Activated naive CD8-positive, alpha-beta T cell treated with anti-CD3 and anti-CD28 coated beads, Interleukin-2, amount 10 ng/mL, durations not matched to agents 7 days and 5 days (primary cell): Measurements from ENCODE around the gene LRRC61. TPM values are rescaled to one million over a fixed set of nuclear protein-coding genes. Genes with fewer than 3 reads are reported as not detected.

Experiments
- ATAC-seq: fragments of 150-1000 bp; cut with Tn5 transposase; one replicate; pipeline ENCODE4 v1.10.0; 2021; ENCODE audit warnings: low read depth, moderate library complexity
- POLR2A ChIA-PET: fragments of 350-600 bp; sonication (Branson Sonifier 250); formaldehyde crosslinking; loops from one replicate; lab custom pipeline; 2021; ENCODE audit warnings: antibody characterized with exemption; lab: Charles Lee
- DNase-seq: peaks from one replicate; pipeline ENCODE4 v3.0.0; 2021
- H3K27ac Mint-ChIP-seq: one replicate; pipeline ENCODE4 v1.8.0; 2022; ENCODE audit warnings: mild to moderate bottlenecking, mixed read lengths
- H3K27me3 Mint-ChIP-seq: one replicate; pipeline ENCODE4 v1.8.0; 2022; ENCODE audit warnings: mild to moderate bottlenecking, moderate library complexity, mixed read lengths
- H3K36me3 Mint-ChIP-seq: one replicate; pipeline ENCODE4 v1.8.0; 2021; ENCODE audit warnings: mild to moderate bottlenecking, mixed read lengths
- H3K4me1 Mint-ChIP-seq: one replicate; pipeline ENCODE4 v1.8.0; 2021; ENCODE audit warnings: mixed read lengths
- H3K4me3 Mint-ChIP-seq: one replicate; pipeline ENCODE4 v1.8.0; 2022; ENCODE audit warnings: mild to moderate bottlenecking, moderate library complexity, mixed read lengths
- H3K9me3 Mint-ChIP-seq: one replicate; pipeline ENCODE4 v1.8.0; 2021; ENCODE audit warnings: mixed read lengths
- total RNA-seq, 2 experiments: library from RNA; stranded (reverse); gene quantifications; one replicate each; pipeline ENCODE4 v1.2.3, GENCODE V29; 2021

Gene LRRC61
- total RNA-seq, 2 experiments from 2014 or later, result 16.6 to 17.2 TPM

DNA sequence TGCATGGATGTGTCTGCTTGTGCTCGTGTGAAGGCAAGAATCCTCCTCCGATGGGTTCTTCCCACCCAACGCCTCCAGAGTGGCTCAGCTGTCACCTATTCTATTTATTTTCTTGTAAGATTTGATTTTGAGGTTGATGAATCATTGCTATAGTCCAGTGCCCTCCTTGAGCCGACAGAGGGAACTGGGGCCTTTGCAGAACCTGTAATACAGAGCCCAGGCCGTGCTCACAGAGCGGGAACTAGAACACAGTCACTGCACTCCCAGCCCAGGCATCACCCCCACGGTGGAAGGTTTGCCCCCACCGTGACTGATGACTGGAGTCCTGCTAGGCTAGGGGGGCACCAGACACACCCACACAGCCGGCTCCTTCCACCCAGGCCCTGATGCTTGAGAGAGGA is 16.3 kb downstream of the LRRC61 start:
- DNase-seq (no peak), ATAC-seq (no peak)
- peaks cover 2% of the 10 kb centered on the region for H3K4me1 Mint-ChIP-seq
- H3K4me3 Mint-ChIP-seq, result no peak overlapping the region
- no peaks in the 10 kb centered on the region for H3K9me3 Mint-ChIP-seq
- peaks cover 3% of the 10 kb centered on the region for H3K36me3 Mint-ChIP-seq
- POLR2A ChIA-PET, result interaction anchor here (1.3 kb wide), 1 partner anchor 30 kb away, joined by 3 read pairs; the partner anchor contains the start of gene REPIN1
- H3K27ac Mint-ChIP-seq, result no peak overlapping the region
- peaks cover 28% of the 10 kb centered on the region for H3K27me3 Mint-ChIP-seq

GRCh38 chr7:150340024-150340749 is 17.0 kb downstream of the LRRC61 start:
- Mint-ChIP-seq H3K4me3 (no peak overlapping the region), H3K4me1 (peaks cover 2% of the 10 kb centered on the region), H3K27ac (no peak overlapping the region), H3K9me3 (no peaks in the 10 kb centered on the region), H3K27me3 (peaks cover 28% of the 10 kb centered on the region), H3K36me3 (peaks cover 3% of the 10 kb centered on the region)
- POLR2A ChIA-PET, result interaction anchor here (0.9 to 1.3 kb wide), 2 partner anchors 29 to 93 kb away, joined by 3 read pairs; partner anchors contain the start of gene REPIN1
- no peak for DNase-seq
- peak; percentile 56 for ATAC-seq

- POLR2A ChIA-PET, result interaction anchor here (0.6 to 0.9 kb wide), 2 partner anchors 92 to 443 kb away, joined by 3 read pairs; no protein-coding TSS in a partner anchor
- Mint-ChIP-seq H3K4me3 (no peak overlapping the region), H3K36me3 (peaks cover 3% of the 10 kb centered on the region), H3K27ac (no peak overlapping the region), H3K4me1 (peaks cover 2% of the 10 kb centered on the region), H3K27me3 (peaks cover 28% of the 10 kb centered on the region), H3K9me3 (no peaks in the 10 kb centered on the region)
- peak; percentile 15 for DNase-seq
- ATAC-seq, result no peak
Observed at GRCh38 chr7:150340875-150341262, 17.7 kb downstream of the LRRC61 start.

GRCh38 chr7:150341263-150342120 is 18.3 kb downstream of the LRRC61 start, which contains the start of gene RARRES2:
Gene RARRES2, minus strand, starts transcription at chr7:150341629. Its CDS starts 1,020 bp downstream, at chr7:150340609.
- peaks cover 32% of the 10 kb centered on the region for H3K27me3 Mint-ChIP-seq
- ATAC-seq (no peak), DNase-seq (peak; percentile 20)
- H3K4me3 Mint-ChIP-seq, result no peak within 1 kb of the TSS
- peaks cover 3% of the 10 kb centered on the region for H3K36me3 Mint-ChIP-seq
- POLR2A ChIA-PET, result interaction anchor here (0.6 kb wide), 1 partner anchor 442 kb away, joined by 3 read pairs; no protein-coding TSS in a partner anchor
- H3K27ac Mint-ChIP-seq, result peak within 1 kb of the TSS; percentile 24
- peaks cover 2% of the 10 kb centered on the region for H3K4me1 Mint-ChIP-seq
- H3K9me3 Mint-ChIP-seq, result no peaks in the 10 kb centered on the region

- DNase-seq (peak; percentile 7), ATAC-seq (no peak)
- H3K27ac Mint-ChIP-seq, result peak overlapping the region; percentile 24
- H3K4me1 Mint-ChIP-seq, result peaks cover 2% of the 10 kb centered on the region
- no peaks in the 10 kb centered on the region for H3K9me3 Mint-ChIP-seq
- H3K4me3 Mint-ChIP-seq, result no peak overlapping the region
- H3K36me3 Mint-ChIP-seq, result peaks cover 3% of the 10 kb centered on the region
- H3K27me3 Mint-ChIP-seq, result peaks cover 35% of the 10 kb centered on the region
- POLR2A ChIA-PET, result no interaction called here
Observed at GRCh38 chr7:150342121-150342408, 18.9 kb downstream of the LRRC61 start.

DNA sequence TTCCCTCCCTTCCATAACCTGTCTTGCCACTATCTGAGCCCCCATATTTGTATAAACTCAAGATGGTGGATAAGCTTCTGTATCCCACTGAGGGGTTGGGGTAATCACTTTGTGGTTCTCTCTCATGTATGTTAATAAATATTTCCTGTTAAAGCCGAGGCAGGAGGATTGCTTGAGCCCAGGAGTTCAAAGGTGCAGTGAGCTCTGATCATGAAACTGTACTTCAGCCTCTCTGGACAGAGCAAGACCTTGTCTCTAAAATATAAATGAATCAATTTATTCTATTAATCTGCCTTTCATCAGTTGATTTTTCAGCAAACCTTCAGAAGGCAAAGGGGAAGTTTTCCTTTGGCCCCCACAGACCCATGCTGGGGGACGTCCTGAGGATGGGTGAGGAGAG is 20.1 kb downstream of the LRRC61 start:
- Mint-ChIP-seq H3K4me3 (no peak overlapping the region), H3K4me1 (peaks cover 2% of the 10 kb centered on the region), H3K27ac (no peak overlapping the region), H3K36me3 (no peaks in the 10 kb centered on the region), H3K9me3 (no peaks in the 10 kb centered on the region), H3K27me3 (peaks cover 35% of the 10 kb centered on the region)
- POLR2A ChIA-PET, result no interaction called here
- DNase-seq, result no peak
- ATAC-seq, result no peak

GRCh38 chr7:150344299-150344698 is 21.1 kb downstream of the LRRC61 start:
- H3K4me3 Mint-ChIP-seq, result no peak overlapping the region
- POLR2A ChIA-PET, result no interaction called here
- no peak overlapping the region for H3K27ac Mint-ChIP-seq
- peaks cover 2% of the 10 kb centered on the region for H3K4me1 Mint-ChIP-seq
- H3K36me3 Mint-ChIP-seq, result no peaks in the 10 kb centered on the region
- DNase-seq (no peak), ATAC-seq (no peak)
- H3K9me3 Mint-ChIP-seq, result no peaks in the 10 kb centered on the region
- peaks cover 39% of the 10 kb centered on the region for H3K27me3 Mint-ChIP-seq

- DNase-seq (no peak), ATAC-seq (no peak)
- Mint-ChIP-seq H3K36me3 (no peaks in the 10 kb centered on the region), H3K4me1 (peaks cover 2% of the 10 kb centered on the region), H3K9me3 (no peaks in the 10 kb centered on the region), H3K27me3 (peaks cover 39% of the 10 kb centered on the region), H3K4me3 (no peak overlapping the region), H3K27ac (no peak overlapping the region)
- POLR2A ChIA-PET, result interaction anchor here (0.6 kb wide), 1 partner anchor 46 kb away, joined by 4 read pairs; no protein-coding TSS in a partner anchor
Observed at GRCh38 chr7:150345012-150345411, 21.9 kb downstream of the LRRC61 start.

DNA sequence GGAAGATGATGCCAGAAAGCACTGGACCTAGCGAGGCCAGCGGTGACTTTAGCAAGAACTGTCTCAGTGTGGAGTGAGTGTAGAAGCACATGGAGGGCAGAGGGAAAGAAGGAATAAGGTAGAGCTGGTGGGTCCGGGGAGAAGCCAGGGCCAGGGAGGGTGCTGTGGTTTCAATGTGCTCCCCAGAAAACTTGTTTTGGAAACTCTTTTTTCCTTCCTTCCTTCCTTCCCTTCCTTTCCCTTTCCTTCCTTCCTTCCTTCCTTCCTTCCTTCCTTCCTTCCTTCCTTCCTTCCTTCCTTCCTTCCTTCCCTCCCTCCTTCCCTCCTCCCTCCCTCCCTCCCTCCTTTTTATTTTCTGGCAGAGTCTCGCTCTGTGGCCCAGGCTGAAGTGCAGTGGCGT is 23.8 kb downstream of the LRRC61 start:
- no peak overlapping the region for H3K27ac Mint-ChIP-seq
- H3K4me3 Mint-ChIP-seq, result no peak overlapping the region
- ATAC-seq, result no peak
- H3K4me1 Mint-ChIP-seq, result no peaks in the 10 kb centered on the region
- no peaks in the 10 kb centered on the region for H3K36me3 Mint-ChIP-seq
- H3K9me3 Mint-ChIP-seq, result no peaks in the 10 kb centered on the region
- peaks cover 35% of the 10 kb centered on the region for H3K27me3 Mint-ChIP-seq
- DNase-seq, result no peak
- POLR2A ChIA-PET, result no interaction called here

DNA sequence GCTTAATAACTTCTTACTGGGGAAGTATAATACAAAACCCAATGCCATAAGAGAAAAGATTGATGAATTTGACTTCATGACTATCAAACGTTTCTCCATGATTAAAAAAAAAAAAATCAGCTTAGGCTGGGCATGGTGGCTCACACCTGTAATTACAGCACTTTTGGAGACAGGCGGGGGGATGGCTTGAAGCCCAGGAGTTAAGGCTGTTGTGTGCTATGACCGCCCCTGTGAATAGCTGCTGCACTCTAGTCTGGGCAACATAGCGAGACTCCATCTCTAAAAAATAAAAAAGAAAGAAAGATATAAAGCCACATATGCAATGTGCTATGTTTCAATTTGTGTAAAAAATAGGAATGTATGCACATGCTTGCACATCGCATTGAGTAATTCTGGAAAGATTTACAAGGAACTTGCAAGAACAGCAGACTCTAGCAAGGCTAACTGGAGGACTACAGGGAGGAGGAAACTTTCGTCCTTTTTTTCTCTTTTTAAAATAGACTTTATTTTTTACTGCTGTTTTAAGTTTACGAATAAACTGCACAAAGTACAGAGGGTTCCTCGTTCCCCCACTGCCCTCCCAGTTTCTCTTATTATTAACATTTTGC is 28.5 kb downstream of the LRRC61 start:
- Mint-ChIP-seq H3K27ac (no peak overlapping the region), H3K9me3 (no peaks in the 10 kb centered on the region)
- POLR2A ChIA-PET, result interaction anchor here (1.3 kb wide), 1 partner anchor 17 kb away, joined by 3 read pairs; the partner anchor contains the start of gene REPIN1

DNA sequence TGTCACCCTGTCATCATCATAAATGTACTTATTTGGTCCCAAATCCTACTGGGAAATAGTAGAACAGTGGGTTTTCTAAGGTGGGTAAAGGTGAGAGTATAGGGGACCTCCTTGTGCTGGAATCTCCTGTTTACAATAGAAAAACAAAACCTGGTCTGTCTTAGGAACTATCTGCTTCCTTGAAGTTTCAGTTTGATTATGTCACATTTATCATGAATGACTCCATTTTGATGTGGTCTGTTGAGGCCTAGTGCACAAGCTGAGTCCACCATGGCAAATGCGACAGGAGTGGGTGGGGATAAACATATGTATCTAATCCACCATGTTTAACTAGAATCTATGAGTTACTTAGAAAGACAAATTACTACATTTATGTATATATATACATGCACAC is 32.5 kb downstream of the LRRC61 start:
- POLR2A ChIA-PET, result interaction anchor here (0.6 to 1.0 kb wide), 3 partner anchors 17 to 51 kb away, joined by 3 read pairs; no protein-coding TSS in a partner anchor
- Mint-ChIP-seq H3K4me1 (peaks cover 37% of the 10 kb centered on the region), H3K27ac (no peak overlapping the region), H3K9me3 (peaks cover 3% of the 10 kb centered on the region), H3K36me3 (peaks cover 7% of the 10 kb centered on the region), H3K4me3 (no peak overlapping the region), H3K27me3 (peaks cover 7% of the 10 kb centered on the region)
- peak; percentile 8 for DNase-seq
- ATAC-seq, result no peak

More for the DNA sequence above, 28.5 kb downstream of the LRRC61 start:
- DNase-seq (no peak), ATAC-seq (no peak)
- Mint-ChIP-seq H3K4me3 (no peak overlapping the region), H3K36me3 (no peaks in the 10 kb centered on the region), H3K27me3 (peaks cover 10% of the 10 kb centered on the region), H3K4me1 (peaks cover 4% of the 10 kb centered on the region)

GRCh38 chr7:150356265-150356897 is 33.2 kb downstream of the LRRC61 start:
- H3K27me3 Mint-ChIP-seq, result peaks cover 7% of the 10 kb centered on the region
- no peak overlapping the region for H3K27ac Mint-ChIP-seq
- POLR2A ChIA-PET, result interaction anchor here (0.5 to 1.0 kb wide), 2 partner anchors 51 to 65 kb away, joined by 3 read pairs; no protein-coding TSS in a partner anchor
- H3K4me1 Mint-ChIP-seq, result peaks cover 37% of the 10 kb centered on the region
- no peak overlapping the region for H3K4me3 Mint-ChIP-seq
- DNase-seq, result peak; percentile 25
- no peak for ATAC-seq
- peaks cover 7% of the 10 kb centered on the region for H3K36me3 Mint-ChIP-seq
- H3K9me3 Mint-ChIP-seq, result peaks cover 3% of the 10 kb centered on the region
